Adrenal gland (tissue), 5 donors: ENCODE results near the gene CKAP5.

ENCODE experiments used
- CTCF ChIP-seq, 6 experiments: fragments of 450-650 bp in 4 of 6; fragments of 200-600 bp in 2 of 6; sonication (generic) in 1 of 6; IDR thresholded peaks; 1 replicate in 5 of 6; 2 replicates in 1 of 6; pipeline versions ENCODE4 v1.5.1 to v1.8.0; 2016 to 2021; ENCODE audit warnings: antibody characterized with exemption in 6 of 6, mild to moderate bottlenecking in 2 of 6, moderate library complexity in 1 of 6
- POLR2A ChIP-seq, 2 donors: fragments of 450-650 bp; IDR thresholded peaks; one replicate each; pipeline ENCODE4 v1.6.1; 2017; ENCODE audit warnings: antibody characterized with exemption in 2 of 2, mild to moderate bottlenecking in 2 of 2, moderate library complexity in 1 of 2
- donor health status: DM: no; HTN: no; CAD: no.

- TF ChIP-seq CTCF (IDR thresholded peaks at IDR 0.05): no peak
- no peak for TF ChIP-seq POLR2A (IDR thresholded peaks at IDR 0.05)
Observed at GRCh38 chr11:46747150-46747549, 98.9 kb downstream of the CKAP5 start.
